Astrocyte of the spinal cord (primary cell): Measurements from ENCODE around the gene TNFRSF14.

Source experiments
- DNase-seq: peaks from one replicate; pipeline ENCODE4 v3.0.0; 2011; ENCODE audit warnings: low read depth, low spot score
- H3K4me3 ChIP-seq: 2 replicates; pipeline ENCODE4 v1.5.1; 2011; ENCODE audit warnings: low read depth, mild to moderate bottlenecking, low read length, moderate library complexity
- in situ Hi-C: cut with HindIII; loops from 2 replicates; pipeline ENCODE4 v1.10.0; 2017; ENCODE audit warnings: low sequenced_read_pairs
- TF ChIP-seq, protein P1 (sequence below): IDR thresholded peaks from 2 replicates; pipeline ENCODE4 v1.5.1; 2012; ENCODE audit warnings: low read depth, mild to moderate bottlenecking, low read length, inconsistent platforms

The TNFRSF14 gene

GRCh38 chr1:2542246-2542915 is 13.8 kb upstream of the TNFRSF14 start:
- in situ Hi-C loops, result no loop called here
- no peak overlapping the region for H3K4me3 ChIP-seq
- DNase-seq, result no peak
- TF ChIP-seq, protein P1, sequence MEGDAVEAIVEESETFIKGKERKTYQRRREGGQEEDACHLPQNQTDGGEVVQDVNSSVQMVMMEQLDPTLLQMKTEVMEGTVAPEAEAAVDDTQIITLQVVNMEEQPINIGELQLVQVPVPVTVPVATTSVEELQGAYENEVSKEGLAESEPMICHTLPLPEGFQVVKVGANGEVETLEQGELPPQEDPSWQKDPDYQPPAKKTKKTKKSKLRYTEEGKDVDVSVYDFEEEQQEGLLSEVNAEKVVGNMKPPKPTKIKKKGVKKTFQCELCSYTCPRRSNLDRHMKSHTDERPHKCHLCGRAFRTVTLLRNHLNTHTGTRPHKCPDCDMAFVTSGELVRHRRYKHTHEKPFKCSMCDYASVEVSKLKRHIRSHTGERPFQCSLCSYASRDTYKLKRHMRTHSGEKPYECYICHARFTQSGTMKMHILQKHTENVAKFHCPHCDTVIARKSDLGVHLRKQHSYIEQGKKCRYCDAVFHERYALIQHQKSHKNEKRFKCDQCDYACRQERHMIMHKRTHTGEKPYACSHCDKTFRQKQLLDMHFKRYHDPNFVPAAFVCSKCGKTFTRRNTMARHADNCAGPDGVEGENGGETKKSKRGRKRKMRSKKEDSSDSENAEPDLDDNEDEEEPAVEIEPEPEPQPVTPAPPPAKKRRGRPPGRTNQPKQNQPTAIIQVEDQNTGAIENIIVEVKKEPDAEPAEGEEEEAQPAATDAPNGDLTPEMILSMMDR, result no peak

DNA sequence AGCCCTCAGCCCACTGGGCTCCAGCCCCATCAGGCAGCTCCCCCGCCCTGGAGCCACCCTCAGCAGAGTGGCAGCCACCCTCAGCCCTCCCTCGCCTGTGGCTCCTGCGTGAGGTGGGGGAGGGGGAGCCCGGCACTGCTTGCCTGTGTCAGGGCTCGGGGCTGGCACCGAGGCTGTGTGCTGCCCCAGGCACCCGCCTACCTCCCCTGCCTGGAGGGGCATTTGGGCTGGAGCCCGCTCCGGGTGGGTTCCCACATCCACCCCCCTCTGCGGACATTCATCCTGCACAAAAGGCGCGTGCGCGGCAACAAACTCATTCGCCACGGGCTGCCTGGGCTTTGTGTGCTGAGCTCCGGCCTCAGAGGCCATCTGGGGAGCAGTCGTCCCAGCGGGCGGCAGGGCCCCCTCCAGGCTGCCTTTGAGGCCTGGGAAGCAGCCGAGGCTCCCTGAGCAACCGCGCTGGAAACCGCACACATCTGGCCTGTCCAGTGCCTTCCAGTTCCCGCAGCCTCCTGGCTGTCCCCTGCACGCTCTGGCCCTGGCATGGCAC is 12.6 kb upstream of the TNFRSF14 start:
- DNase-seq, result peak; percentile 50
- TF ChIP-seq, protein P1, result no peak
- in situ Hi-C loops, result no loop called here
- H3K4me3 ChIP-seq, result no peak overlapping the region

- no peak overlapping the region for H3K4me3 ChIP-seq
- DNase-seq, result peak; percentile 46
- in situ Hi-C loops, result no loop called here
- TF ChIP-seq, protein P1, result no peak
Observed at GRCh38 chr1:2544093-2544874, 11.9 kb upstream of the TNFRSF14 start.

DNA sequence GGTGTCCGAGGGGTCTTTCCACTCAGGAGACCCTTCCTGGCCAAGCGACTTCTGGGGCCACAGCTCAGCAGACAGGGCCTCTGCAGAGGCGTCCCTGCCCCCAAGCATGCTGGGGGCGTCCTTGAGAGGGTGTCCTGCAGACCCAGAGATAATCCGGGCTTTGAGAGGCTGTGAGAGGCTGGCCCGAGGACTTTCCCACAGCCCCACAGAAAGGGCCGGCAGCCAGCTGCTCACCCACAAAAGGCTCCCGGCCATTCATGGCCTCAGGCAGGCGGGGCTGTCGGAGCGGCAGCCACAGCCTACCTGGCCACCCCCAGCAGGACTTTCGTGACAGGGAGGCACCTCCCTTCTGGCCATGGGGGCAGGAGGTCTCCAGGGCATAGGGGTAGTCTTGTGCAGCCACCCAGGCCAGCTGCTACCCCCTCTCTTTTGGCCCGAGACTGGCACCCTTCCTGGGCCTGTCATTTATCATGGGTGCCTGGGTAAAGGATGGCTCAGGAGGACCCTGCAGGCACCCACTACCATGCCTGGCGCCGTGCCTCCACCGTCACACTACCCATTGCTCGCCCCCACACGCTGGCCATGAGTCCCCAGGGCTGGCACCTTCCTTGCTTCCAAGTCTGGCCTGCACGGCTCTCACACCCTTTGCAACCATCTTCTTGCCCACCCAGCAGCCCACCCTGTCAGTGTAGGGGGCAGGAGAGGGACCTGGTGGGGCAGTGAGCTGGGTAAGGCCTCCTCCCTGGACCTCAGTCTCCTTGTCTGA is 11.1 kb upstream of the TNFRSF14 start:
- H3K4me3 ChIP-seq, result no peak overlapping the region
- TF ChIP-seq, protein P1, result no peak
- in situ Hi-C loops, result no loop called here
- no peak for DNase-seq

- peak; percentile 67 for DNase-seq
- peak overlapping the region; percentile 43 for H3K4me3 ChIP-seq
- in situ Hi-C loops, result no loop called here
- TF ChIP-seq, protein P1, result no peak
Observed at GRCh38 chr1:2545754-2546514, 10.2 kb upstream of the TNFRSF14 start.
